Naive thymus-derived CD4-positive, alpha-beta T cell (primary cell): ENCODE data around the gene RNF10. TPM values are rescaled to one million over a fixed set of nuclear protein-coding genes. Genes with fewer than 3 reads are reported as not detected.

Experiments used
- ATAC-seq: fragments of 150-1000 bp; cut with Tn5 transposase; 2 replicates; pipeline ENCODE4 v1.10.0; 2021; ENCODE audit warnings: mild to moderate bottlenecking, moderate library complexity
- CTCF ChIA-PET: fragments of 350-600 bp; sonication (Branson Sonifier 250); formaldehyde crosslinking; loops from one replicate; lab custom pipeline; 2021; ENCODE audit warnings: antibody characterized with exemption; lab: Charles Lee
- POLR2A ChIA-PET: fragments of 350-600 bp; sonication (Branson Sonifier 250); formaldehyde crosslinking; loops from one replicate; lab custom pipeline; 2021; ENCODE audit warnings: antibody characterized with exemption, inconsistent platforms; lab: Charles Lee
- DNase-seq, 9 donors: peaks; one replicate each; pipeline versions ENCODE4 v3.0.0 to v3.0.0-alpha.2; 2020 to 2022; ENCODE audit warnings: mixed read lengths in 1 of 9
- H3K27ac ChIP-seq: one replicate; pipeline ENCODE4 v1.7.0; 2013; ENCODE audit warnings: mild to moderate bottlenecking, low read depth, low read length, moderate library complexity
- H3K27me3 ChIP-seq, 2 donors: one replicate each; pipeline ENCODE4 v1.7.0; 2013; ENCODE audit warnings: low read length in 2 of 2, mild to moderate bottlenecking in 2 of 2, moderate library complexity in 2 of 2; ENCODE audit not compliant: control insufficient read depth in 2 of 2, insufficient read depth in 2 of 2
- H3K36me3 ChIP-seq, 3 experiments: 1 replicate in 2 of 3; 2 replicates in 1 of 3; pipeline ENCODE4 v1.7.0; 2013; ENCODE audit warnings: low read length in 3 of 3, mild to moderate bottlenecking in 3 of 3, moderate library complexity in 1 of 3; ENCODE audit not compliant: insufficient read depth in 3 of 3, control insufficient read depth in 2 of 3
- H3K4me1 ChIP-seq, 2 donors: one replicate each; pipeline ENCODE4 v1.7.0; 2013; ENCODE audit warnings: low read length in 2 of 2, mild to moderate bottlenecking in 2 of 2, moderate library complexity in 1 of 2; ENCODE audit not compliant: control insufficient read depth in 2 of 2, insufficient read depth in 2 of 2
- H3K4me3 ChIP-seq: 2 replicates; pipeline ENCODE4 v1.7.0; 2013; ENCODE audit warnings: mild to moderate bottlenecking, low read length
- H3K9me3 ChIP-seq, 3 experiments: 1 replicate in 2 of 3; 2 replicates in 1 of 3; pipeline ENCODE4 v1.7.0; 2013; ENCODE audit warnings: low read length in 3 of 3; ENCODE audit not compliant: control insufficient read depth in 2 of 3
- H3K27ac Mint-ChIP-seq, 9 donors: one replicate each; pipeline ENCODE4 v1.8.0; 2020 to 2022; ENCODE audit warnings: mixed read lengths in 9 of 9, mild to moderate bottlenecking in 8 of 9, moderate library complexity in 5 of 9, inconsistent platforms in 2 of 9
- H3K27me3 Mint-ChIP-seq, 5 donors: one replicate each; pipeline ENCODE4 v1.8.0; 2021 to 2022; ENCODE audit warnings: mixed read lengths in 5 of 5, mild to moderate bottlenecking in 1 of 5
- H3K36me3 Mint-ChIP-seq, 5 donors: one replicate each; pipeline ENCODE4 v1.8.0; 2020 to 2022; ENCODE audit warnings: mixed read lengths in 5 of 5, mild to moderate bottlenecking in 3 of 5, inconsistent platforms in 1 of 5
- H3K4me1 Mint-ChIP-seq, 7 donors: one replicate each; pipeline ENCODE4 v1.8.0; 2020 to 2022; ENCODE audit warnings: mixed read lengths in 7 of 7, mild to moderate bottlenecking in 3 of 7, inconsistent platforms in 1 of 7
- H3K4me3 Mint-ChIP-seq, 10 donors: one replicate each; pipeline ENCODE4 v1.8.0; 2020 to 2022; ENCODE audit warnings: mild to moderate bottlenecking in 10 of 10, mixed read lengths in 10 of 10, moderate library complexity in 6 of 10, inconsistent platforms in 2 of 10
- H3K9me3 Mint-ChIP-seq, 11 donors: one replicate each; pipeline ENCODE4 v1.8.0; 2020 to 2022; ENCODE audit warnings: mixed read lengths in 11 of 11, mild to moderate bottlenecking in 4 of 11, inconsistent platforms in 1 of 11, moderate library complexity in 1 of 11
- intact Hi-C, 2 donors: fragments of 100-400 bp; cut with micrococcal nuclease; formaldehyde crosslinking; loops; one replicate each; pipeline ENCODE4 v1.15.1; 2023
- polyA plus RNA-seq, 2 donors: library from polyadenylated mRNA; unstranded; fragments of 300-500 nt; fragmentation: Illumina TruSeq; gene quantifications; one replicate each; pipeline ENCODE4 v1.2.3, GENCODE V29; 2021
- total RNA-seq, 6 experiments: library from RNA in 5 of 6; stranded (reverse) in 5 of 6; gene quantifications; 1 replicate in 5 of 6; 2 replicates in 1 of 6; pipeline ENCODE4 v1.2.3 and lab custom pipeline; 2021 to 2026

RNF10 gene
- total and polyA plus RNA-seq, 7 experiments from 2014 or later, result 95.1 to 361 (median 203) TPM

DNA sequence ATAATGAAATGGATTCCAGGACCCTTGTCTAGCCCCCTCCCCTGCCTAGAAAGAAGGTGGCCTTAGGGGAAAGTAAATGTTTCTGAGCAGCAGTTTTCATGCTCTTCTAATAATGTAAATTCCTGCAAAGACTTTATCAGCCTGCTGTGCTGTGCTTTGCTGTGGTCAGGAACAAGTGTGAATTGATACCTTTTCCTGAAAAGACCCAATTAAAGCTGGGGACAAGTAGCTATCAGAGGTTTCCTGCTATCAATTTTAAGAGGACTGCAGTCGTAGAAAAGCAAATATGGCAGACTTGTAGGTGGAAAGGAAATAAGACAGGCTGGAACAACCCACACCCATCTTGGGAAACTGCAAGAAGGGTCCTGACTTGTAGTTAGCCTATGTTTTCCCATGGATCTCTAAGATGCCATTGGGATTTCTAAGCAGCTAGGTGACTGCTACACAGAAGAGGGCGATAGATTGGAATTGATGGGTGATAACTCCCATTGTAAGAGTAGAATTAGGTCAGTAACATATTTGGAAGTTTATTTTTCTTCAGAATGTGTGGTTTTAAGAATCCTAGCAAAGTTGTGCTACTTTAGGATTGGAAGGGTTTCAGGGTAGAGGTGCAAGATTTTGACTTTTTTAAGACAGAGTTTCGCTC, 35.2 kb upstream of the RNF10 start:
- Histone ChIP-seq H3K36me3 (peaks cover 0 to 35% (median 5%) of the 10 kb centered on the region in 3 experiments), H3K27me3 (no peaks in the 10 kb centered on the region), H3K9me3 (no peaks in the 10 kb centered on the region), H3K4me1 (peaks cover 9% of the 10 kb centered on the region in 2 donors), H3K4me3 (no peak overlapping the region), H3K27ac (no peak overlapping the region)
- CTCF ChIA-PET, result interaction anchor here (0.8 kb wide), 1 partner anchor 30 kb away, joined by 4 read pairs; the partner anchor contains the start of gene COQ5
- intact Hi-C loops, result no loop called here
- POLR2A ChIA-PET, result interaction anchor here (1.2 to 2.2 kb wide), 2 partner anchors 34 to 36 kb away, joined by 4 to 8 read pairs; a partner anchor contains a TSS
- Mint-ChIP-seq H3K27me3 (no peaks in the 10 kb centered on the region), H3K9me3 (peaks cover 0 to 4% (median 0%) of the 10 kb centered on the region in 11 donors), H3K4me3 (no peak overlapping the region), H3K36me3 (peaks cover 0 to 29% (median 11%) of the 10 kb centered on the region in 5 donors), H3K27ac (peak overlapping the region in 5 of 9 donors; percentile 39 to 93 (median 63)), H3K4me1 (peaks cover 13 to 48% (median 33%) of the 10 kb centered on the region in 7 donors)
- DNase-seq, result no peak
- ATAC-seq, result no peak

DNA sequence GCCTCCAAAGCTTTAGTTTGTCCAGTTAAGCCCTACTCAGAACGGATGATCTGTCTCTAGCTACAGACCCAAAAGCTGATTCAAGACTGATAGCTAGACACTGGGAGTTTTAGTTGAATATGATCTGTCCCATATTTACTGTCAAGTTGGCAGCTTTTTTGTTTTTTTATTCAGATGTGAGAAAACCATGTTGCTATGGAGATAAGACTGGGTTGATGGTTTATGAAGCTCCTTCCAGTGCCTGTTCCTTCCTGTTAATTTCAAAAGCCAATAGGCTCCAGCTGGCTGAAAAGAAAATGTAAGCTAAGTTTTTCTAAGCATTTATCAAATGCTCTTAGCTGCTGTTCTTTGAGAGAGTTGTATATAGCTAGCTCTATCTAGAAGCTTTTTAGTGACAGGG, 33.6 kb upstream of the RNF10 start:
- peak in 1 of 9 donors; percentile 13 for DNase-seq
- Histone ChIP-seq H3K4me3 (no peak overlapping the region), H3K9me3 (no peaks in the 10 kb centered on the region), H3K36me3 (peaks cover 0 to 43% (median 5%) of the 10 kb centered on the region in 3 experiments), H3K27ac (no peak overlapping the region), H3K27me3 (no peaks in the 10 kb centered on the region), H3K4me1 (peaks cover 4% of the 10 kb centered on the region in 2 donors)
- ATAC-seq, result no peak
- peak overlapping the region in 1 of 10 donors; percentile 27 for H3K4me3 Mint-ChIP-seq
- intact Hi-C loops, result no loop called here
- ChIA-PET POLR2A (no interaction called here), CTCF (interaction anchor here (1.6 kb wide), 1 partner anchor 31 kb away, joined by 5 read pairs; the partner anchor contains the start of gene SRSF9)
- H3K27me3 Mint-ChIP-seq, result no peaks in the 10 kb centered on the region
- H3K4me1 Mint-ChIP-seq, result peaks cover 13 to 40% (median 27%) of the 10 kb centered on the region in 7 donors
- H3K27ac Mint-ChIP-seq, result peak overlapping the region in 7 of 9 donors; percentile 4 to 80 (median 39)
- peaks cover 0 to 30% (median 11%) of the 10 kb centered on the region in 5 donors for H3K36me3 Mint-ChIP-seq
- H3K9me3 Mint-ChIP-seq, result peaks cover 0 to 4% (median 0%) of the 10 kb centered on the region in 11 donors

DNA sequence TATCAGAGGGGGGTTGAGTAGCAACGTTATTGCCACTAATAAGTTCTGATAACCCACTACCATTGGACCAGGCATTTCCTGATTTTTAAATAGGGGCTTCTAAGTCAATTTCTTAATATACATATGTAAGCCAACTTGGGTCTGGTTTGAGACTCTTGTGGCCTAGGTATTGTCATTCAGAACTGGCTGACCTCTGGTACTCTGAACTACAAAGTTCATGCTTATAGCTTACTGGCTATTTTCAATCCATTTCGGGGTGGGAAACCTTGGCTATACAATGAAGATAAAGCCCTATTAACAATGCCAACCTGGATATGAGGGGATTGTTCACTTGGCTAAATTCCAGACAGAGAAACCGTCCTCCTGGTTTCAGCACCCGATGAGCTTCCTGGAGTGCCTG, 29.6 kb upstream of the RNF10 start:
- DNase-seq (no peak), ATAC-seq (no peak)
- CTCF ChIA-PET, result interaction anchor here (1.0 kb wide), 1 partner anchor 8 kb away, joined by 5 read pairs; no protein-coding TSS in a partner anchor
- no peak overlapping the region for H3K4me3 ChIP-seq
- H3K27ac Mint-ChIP-seq, result no peak overlapping the region
- H3K27me3 ChIP-seq, result no peaks in the 10 kb centered on the region
- no peak overlapping the region for H3K4me3 Mint-ChIP-seq
- no peaks in the 10 kb centered on the region for H3K27me3 Mint-ChIP-seq
- H3K27ac ChIP-seq, result no peak overlapping the region
- intact Hi-C loops, result no loop called here
- POLR2A ChIA-PET, result interaction anchor here (0.6 to 1.0 kb wide), 2 partner anchors 28 to 251 kb away, joined by 3 to 7 read pairs; no protein-coding TSS in a partner anchor
- H3K4me1 ChIP-seq, result no peaks in the 10 kb centered on the region
- no peaks in the 10 kb centered on the region for H3K9me3 Mint-ChIP-seq
- peaks cover 0 to 27% (median 13%) of the 10 kb centered on the region in 5 donors for H3K36me3 Mint-ChIP-seq
- H3K4me1 Mint-ChIP-seq, result peaks cover 0 to 7% (median 3%) of the 10 kb centered on the region in 7 donors
- no peaks in the 10 kb centered on the region for H3K9me3 ChIP-seq
- peaks cover 0 to 52% (median 5%) of the 10 kb centered on the region in 3 experiments for H3K36me3 ChIP-seq

DNA sequence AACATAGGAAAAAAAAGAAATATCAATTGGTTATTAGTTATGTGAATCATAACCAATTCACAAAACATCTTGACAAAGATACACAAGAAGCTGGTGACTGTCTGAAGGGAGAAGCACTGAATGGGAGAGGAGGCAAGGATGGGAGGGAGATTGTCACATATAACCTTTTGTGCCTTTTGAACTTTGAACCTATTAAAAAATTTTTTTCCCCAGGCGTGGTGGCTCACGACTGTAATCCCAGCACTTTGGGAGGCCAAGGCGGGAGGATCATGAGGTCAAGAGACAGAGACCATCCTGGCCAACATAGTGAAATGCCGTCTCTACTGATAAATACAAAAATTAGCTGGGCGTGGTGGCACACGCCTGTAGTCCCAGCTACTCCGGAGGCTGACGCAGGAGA, 25.6 kb upstream of the RNF10 start:
- peaks cover 3 to 34% (median 13%) of the 10 kb centered on the region in 5 donors for H3K36me3 Mint-ChIP-seq
- no peaks in the 10 kb centered on the region for H3K27me3 Mint-ChIP-seq
- Histone ChIP-seq H3K4me3 (no peak overlapping the region), H3K36me3 (peaks cover 0 to 46% (median under 1%) of the 10 kb centered on the region in 3 experiments), H3K27me3 (no peaks in the 10 kb centered on the region), H3K9me3 (no peaks in the 10 kb centered on the region), H3K27ac (no peak overlapping the region), H3K4me1 (no peaks in the 10 kb centered on the region)
- no peak for ATAC-seq
- no peaks in the 10 kb centered on the region for H3K9me3 Mint-ChIP-seq
- ChIA-PET POLR2A (interaction anchor here (0.6 to 1.1 kb wide), 2 partner anchors 13 to 1954 kb away, joined by 3 to 4 read pairs; partner anchors contain the start of gene DYNLL1), CTCF (no interaction called here)
- no peak overlapping the region for H3K27ac Mint-ChIP-seq
- intact Hi-C loops, result no loop called here
- no peak overlapping the region for H3K4me3 Mint-ChIP-seq
- no peaks in the 10 kb centered on the region for H3K4me1 Mint-ChIP-seq
- no peak for DNase-seq

DNA sequence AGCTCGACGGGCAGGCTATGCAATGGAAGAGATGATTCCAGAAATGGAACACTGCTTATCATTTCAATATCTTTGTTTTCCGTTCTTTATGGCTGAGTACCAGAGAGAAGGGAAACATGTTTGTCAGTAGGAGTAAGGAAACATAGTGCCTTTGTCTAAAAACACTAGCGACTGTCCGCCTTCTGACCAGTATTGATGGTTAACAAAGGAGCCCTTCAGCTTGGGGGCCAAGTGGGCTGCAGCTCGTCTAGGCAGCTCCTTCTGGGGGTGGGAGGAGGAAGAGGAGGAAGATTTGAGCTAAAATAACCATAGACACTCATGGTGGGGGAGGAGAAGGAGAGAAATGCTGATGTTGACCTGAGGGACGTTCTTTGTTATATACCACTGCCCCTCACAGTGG, 20.2 kb upstream of the RNF10 start:
- intact Hi-C loops, result no loop called here
- ATAC-seq, result no peak

DNA sequence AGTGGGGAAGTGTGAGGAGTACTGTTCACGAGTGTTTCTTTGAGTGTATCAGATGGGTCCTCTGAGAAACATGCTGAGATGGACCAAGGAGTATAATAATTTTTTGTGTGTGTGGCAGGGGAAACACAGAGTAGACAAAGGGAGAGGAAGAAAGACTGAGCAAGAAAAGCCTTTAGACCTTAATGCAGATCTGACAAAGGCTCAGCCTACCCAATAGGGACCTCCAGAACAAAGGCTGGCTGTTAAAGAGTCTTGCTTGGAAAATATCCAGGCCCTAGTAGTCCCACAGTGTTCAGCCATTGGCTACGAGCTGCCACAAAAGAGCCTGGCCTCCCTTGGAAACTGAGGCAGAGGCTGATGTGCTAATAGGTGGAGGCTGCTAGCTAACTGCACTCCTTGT, 18.7 kb upstream of the RNF10 start:
- Mint-ChIP-seq H3K27ac (peak overlapping the region in 1 of 9 donors; percentile 32), H3K36me3 (peaks cover 0 to 17% (median 14%) of the 10 kb centered on the region in 5 donors), H3K4me1 (no peaks in the 10 kb centered on the region), H3K27me3 (no peaks in the 10 kb centered on the region), H3K4me3 (no peak overlapping the region), H3K9me3 (no peaks in the 10 kb centered on the region)
- H3K27me3 ChIP-seq, result no peaks in the 10 kb centered on the region
- intact Hi-C loops, result no loop called here
- ATAC-seq (no peak), DNase-seq (no peak)
- no peaks in the 10 kb centered on the region for H3K9me3 ChIP-seq
- peaks cover 0 to 36% (median 5%) of the 10 kb centered on the region in 3 experiments for H3K36me3 ChIP-seq
- ChIA-PET POLR2A (no interaction called here), CTCF (no interaction called here)
- H3K4me3 ChIP-seq, result no peak overlapping the region
- H3K27ac ChIP-seq, result no peak overlapping the region
- H3K4me1 ChIP-seq, result no peaks in the 10 kb centered on the region

More for the DNA sequence above, 20.2 kb upstream of the RNF10 start:
- Mint-ChIP-seq H3K4me3 (no peak overlapping the region), H3K27me3 (no peaks in the 10 kb centered on the region), H3K27ac (no peak overlapping the region), H3K9me3 (no peaks in the 10 kb centered on the region), H3K4me1 (no peaks in the 10 kb centered on the region), H3K36me3 (peaks cover 3 to 25% (median 19%) of the 10 kb centered on the region in 5 donors)
- DNase-seq, result no peak
- Histone ChIP-seq H3K27ac (no peak overlapping the region), H3K36me3 (peaks cover 0 to 46% (median 5%) of the 10 kb centered on the region in 3 experiments), H3K4me1 (no peaks in the 10 kb centered on the region), H3K27me3 (no peaks in the 10 kb centered on the region), H3K4me3 (no peak overlapping the region), H3K9me3 (no peaks in the 10 kb centered on the region)
- POLR2A ChIA-PET, result interaction anchor here (1.2 kb wide), 1 partner anchor 18 kb away, joined by 4 read pairs; no protein-coding TSS in a partner anchor
- CTCF ChIA-PET, result no interaction called here
